ENCODE results near the gene CRYBG1. TPM values are rescaled to one million over a fixed set of nuclear protein-coding genes. Genes with fewer than 3 reads are reported as not detected.

Gene CRYBG1
- total and polyA plus RNA-seq, 3 donors from 2014 or later: 4.8 to 16.5 (median 7.8) TPM

DNA sequence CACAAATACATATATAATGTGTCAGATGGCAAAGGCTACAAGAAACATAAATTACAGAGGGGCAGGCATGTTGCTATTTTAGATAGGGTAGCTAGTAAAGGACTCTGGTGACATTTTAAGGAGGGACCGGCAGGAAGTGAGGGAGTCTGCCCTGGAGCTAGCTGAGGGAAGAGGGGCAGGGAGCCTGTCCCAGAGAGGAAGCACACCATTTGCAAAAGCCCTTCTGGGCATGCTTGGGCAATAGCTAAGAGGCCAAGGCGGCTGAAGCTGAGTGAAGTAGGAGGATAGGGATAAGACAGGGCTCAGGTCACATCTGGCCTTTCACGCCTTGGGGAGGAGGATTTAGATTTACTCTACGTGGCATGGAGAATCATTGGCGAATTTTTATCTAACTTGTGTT lies 172.5 kb downstream of the CRYBG1 start:
- no peaks in the 10 kb centered on the region for H3K4me1 ChIP-seq
- H3K36me3 ChIP-seq (ENCODE audit: low read depth, missing control alignments): no peaks in the 10 kb centered on the region
- no peak overlapping the region for H3K4me3 ChIP-seq
- no peak for DNase-seq
- intact Hi-C loops (cut with DNase I; ENCODE audit: low total_unique reads): no loop called here
- TF ChIP-seq POLR2A (IDR thresholded peaks at IDR 0.05): no peak
- TF ChIP-seq, protein P1, sequence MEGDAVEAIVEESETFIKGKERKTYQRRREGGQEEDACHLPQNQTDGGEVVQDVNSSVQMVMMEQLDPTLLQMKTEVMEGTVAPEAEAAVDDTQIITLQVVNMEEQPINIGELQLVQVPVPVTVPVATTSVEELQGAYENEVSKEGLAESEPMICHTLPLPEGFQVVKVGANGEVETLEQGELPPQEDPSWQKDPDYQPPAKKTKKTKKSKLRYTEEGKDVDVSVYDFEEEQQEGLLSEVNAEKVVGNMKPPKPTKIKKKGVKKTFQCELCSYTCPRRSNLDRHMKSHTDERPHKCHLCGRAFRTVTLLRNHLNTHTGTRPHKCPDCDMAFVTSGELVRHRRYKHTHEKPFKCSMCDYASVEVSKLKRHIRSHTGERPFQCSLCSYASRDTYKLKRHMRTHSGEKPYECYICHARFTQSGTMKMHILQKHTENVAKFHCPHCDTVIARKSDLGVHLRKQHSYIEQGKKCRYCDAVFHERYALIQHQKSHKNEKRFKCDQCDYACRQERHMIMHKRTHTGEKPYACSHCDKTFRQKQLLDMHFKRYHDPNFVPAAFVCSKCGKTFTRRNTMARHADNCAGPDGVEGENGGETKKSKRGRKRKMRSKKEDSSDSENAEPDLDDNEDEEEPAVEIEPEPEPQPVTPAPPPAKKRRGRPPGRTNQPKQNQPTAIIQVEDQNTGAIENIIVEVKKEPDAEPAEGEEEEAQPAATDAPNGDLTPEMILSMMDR (IDR thresholded peaks at IDR 0.05): no peak
- H3K27ac ChIP-seq: no peak overlapping the region
- no peaks in the 10 kb centered on the region for H3K27me3 ChIP-seq
- H3K9me3 ChIP-seq: no peaks in the 10 kb centered on the region
- 38 to 61% methylated on average over 4 to 5 of the region's 5 CpGs for WGBS, 2 donors

DNA sequence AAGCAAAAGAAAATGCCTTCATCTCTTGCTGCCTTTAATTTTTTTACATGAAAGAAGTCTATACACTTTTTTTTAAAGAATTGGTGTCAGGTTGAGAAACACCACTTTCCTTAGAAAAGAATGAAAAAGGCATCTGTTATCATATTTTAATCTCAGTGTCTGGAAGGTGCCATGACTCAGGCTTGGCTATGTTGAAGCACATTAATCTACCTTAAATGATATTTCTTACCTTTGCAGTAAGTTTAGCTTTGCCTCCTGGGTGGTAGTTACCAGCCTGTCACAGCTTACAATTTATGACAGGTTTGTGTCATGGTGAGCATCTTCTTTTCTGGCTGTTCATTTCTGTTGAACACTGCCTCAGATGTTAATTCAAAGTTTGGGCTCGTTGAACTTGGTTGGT lies 173.5 kb downstream of the CRYBG1 start:
- Histone ChIP-seq H3K4me1 (no peaks in the 10 kb centered on the region), H3K27ac (no peak overlapping the region), H3K9me3 (no peaks in the 10 kb centered on the region), H3K27me3 (no peaks in the 10 kb centered on the region), H3K36me3 (ENCODE audit: low read depth, missing control alignments) (no peaks in the 10 kb centered on the region), H3K4me3 (no peak overlapping the region)
- DNase-seq: no peak
- WGBS, 2 donors: 0 to 43% methylated on average over 1 of the region's 1 CpG
- intact Hi-C loops (cut with DNase I; ENCODE audit: low total_unique reads): no loop called here
- TF ChIP-seq POLR2A (IDR thresholded peaks at IDR 0.05): no peak
- TF ChIP-seq, protein P1 (IDR thresholded peaks at IDR 0.05): no peak

GRCh38 chr6:106534564-106534982 lies 174.1 kb downstream of the CRYBG1 start:
- WGBS, 2 donors: 46 to 58% methylated on average over 2 of the region's 2 CpGs
- intact Hi-C loops (cut with DNase I; ENCODE audit: low total_unique reads): no loop called here
- no peak for TF ChIP-seq POLR2A (IDR thresholded peaks at IDR 0.05)
- TF ChIP-seq, protein P1 (IDR thresholded peaks at IDR 0.05): no peak
- Histone ChIP-seq H3K27ac (no peak overlapping the region), H3K9me3 (no peaks in the 10 kb centered on the region), H3K4me3 (no peak overlapping the region), H3K27me3 (no peaks in the 10 kb centered on the region), H3K36me3 (ENCODE audit: low read depth, missing control alignments) (no peaks in the 10 kb centered on the region), H3K4me1 (no peaks in the 10 kb centered on the region)
- no peak for DNase-seq

- H3K27ac ChIP-seq: no peak overlapping the region
- DNase-seq: no peak
- H3K4me3 ChIP-seq: no peak overlapping the region
- TF ChIP-seq, protein P1 (IDR thresholded peaks at IDR 0.05): no peak
- no peak for TF ChIP-seq POLR2A (IDR thresholded peaks at IDR 0.05)
- intact Hi-C loops (cut with DNase I; ENCODE audit: low total_unique reads): no loop called here
- H3K27me3 ChIP-seq: no peaks in the 10 kb centered on the region
- H3K4me1 ChIP-seq: no peaks in the 10 kb centered on the region
- H3K36me3 ChIP-seq (ENCODE audit: low read depth, missing control alignments): no peaks in the 10 kb centered on the region
- H3K9me3 ChIP-seq: no peaks in the 10 kb centered on the region
- WGBS, 2 donors: 87 to 92% methylated on average over 2 of the region's 2 CpGs
Measured at GRCh38 chr6:106535012-106535411, 174.5 kb downstream of the CRYBG1 start.

GRCh38 chr6:106536357-106536756 lies 175.8 kb downstream of the CRYBG1 start:
- WGBS, 2 donors: 91 to 92% methylated on average over 1 of the region's 1 CpG
- H3K9me3 ChIP-seq: no peaks in the 10 kb centered on the region
- TF ChIP-seq POLR2A (IDR thresholded peaks at IDR 0.05): no peak
- TF ChIP-seq, protein P1 (IDR thresholded peaks at IDR 0.05): no peak
- no peaks in the 10 kb centered on the region for H3K36me3 ChIP-seq (ENCODE audit: low read depth, missing control alignments)
- no peak overlapping the region for H3K4me3 ChIP-seq
- intact Hi-C loops (cut with DNase I; ENCODE audit: low total_unique reads): no loop called here
- no peaks in the 10 kb centered on the region for H3K4me1 ChIP-seq
- DNase-seq: no peak
- no peak overlapping the region for H3K27ac ChIP-seq
- no peaks in the 10 kb centered on the region for H3K27me3 ChIP-seq
